Right ventricle myocardium inferior (tissue), 1 donor: ENCODE data around the gene GRID2. TPM values are rescaled to one million over a fixed set of nuclear protein-coding genes. Genes with fewer than 3 reads are reported as not detected.

Experiments used
- ATAC-seq: fragments of 200-7000 bp; cut with Tn5 transposase; one replicate; pipeline ENCODE4 v1.9.1; 2020; ENCODE audit warnings: mild to moderate bottlenecking, moderate library complexity
- DNase-seq: peaks from one replicate; pipeline ENCODE4 v3.0.0; 2021; ENCODE audit errors: missing footprints
- intact Hi-C: fragments of 100-400 bp; cut with DNase I; formaldehyde crosslinking; loops from one replicate; pipeline ENCODE4 v1.11.0; 2022
- total RNA-seq: library from RNA; stranded (reverse); fragmentation: NEBNext Ultra II Directional; extraction: Animal tissue kit (Norgen Biotek cat#: 25700); gene quantifications from one replicate; pipeline ENCODE4 v1.2.1, GENCODE V29; 2021
- donor health status: DM: no; HTN: yes; CAD: no; lungs with severe emphysema.

The GRID2 gene
- total RNA-seq, 1 donor from 2014 or later = 0.05 TPM

- intact Hi-C loops = no loop called here
- DNase-seq = no peak
- no peak for ATAC-seq
These were observed 184.7 kb downstream of the GRID2 start for GRCh38 chr4:92488496-92488895.

DNA sequence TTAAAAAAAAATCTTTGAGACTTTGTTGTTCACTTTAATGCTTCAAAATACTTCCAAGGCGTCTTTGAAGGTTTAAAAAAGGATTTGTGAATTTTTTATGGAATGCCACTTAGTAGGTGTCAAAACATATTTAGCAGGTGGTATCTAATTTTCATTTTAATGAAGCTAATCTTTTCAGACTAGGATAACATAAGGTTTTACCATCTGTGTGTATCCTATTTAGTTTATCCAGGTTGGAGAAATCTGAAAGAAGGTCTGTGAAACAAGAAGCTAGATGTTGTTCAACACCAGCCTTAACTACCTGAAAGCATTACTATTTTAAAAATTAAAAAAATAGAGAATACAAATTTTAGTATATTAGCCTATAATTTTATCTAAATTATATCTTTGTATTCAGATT lies 193.4 kb downstream of the GRID2 start:
- intact Hi-C loops = no loop called here
- DNase-seq (no peak), ATAC-seq (no peak)

DNA sequence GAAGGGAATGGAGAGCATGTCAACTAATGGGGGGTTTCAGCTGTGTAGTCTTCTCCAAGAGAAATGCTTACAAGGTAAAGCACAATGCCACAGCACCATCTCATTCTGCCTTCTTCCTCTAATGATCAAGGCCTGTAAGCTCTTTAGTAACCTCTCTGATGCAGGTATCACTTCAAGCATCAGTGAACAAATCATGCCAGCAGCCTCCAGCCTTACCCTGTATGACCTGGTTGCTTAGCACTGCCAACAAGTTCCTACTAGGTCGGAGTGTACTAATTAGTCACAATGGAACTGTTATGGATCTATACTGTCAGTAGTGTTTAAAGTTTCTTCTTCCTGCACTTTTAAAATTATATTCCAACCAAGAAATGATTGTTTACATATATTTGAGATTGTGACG lies 197.7 kb downstream of the GRID2 start:
- intact Hi-C loops = no loop called here
- DNase-seq = no peak
- ATAC-seq = no peak

DNA sequence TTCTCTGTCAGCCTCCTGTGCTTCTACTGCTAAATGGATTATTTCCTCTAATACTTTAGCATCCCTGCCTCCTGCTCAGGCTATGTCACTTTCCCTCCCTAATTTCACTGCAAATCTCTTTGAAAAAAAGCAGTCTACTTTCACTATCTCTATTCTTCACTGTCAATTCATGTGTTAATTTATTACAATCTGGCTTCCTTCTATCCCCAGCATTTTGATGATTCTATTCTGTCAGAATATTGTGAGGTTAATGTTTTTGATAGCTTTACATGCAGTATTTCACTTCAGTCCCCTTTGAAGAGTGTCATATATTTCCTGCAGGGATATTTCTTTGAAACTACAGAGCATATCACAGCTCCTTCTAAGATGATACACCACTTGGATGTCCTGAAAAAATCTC lies 203.2 kb downstream of the GRID2 start:
- intact Hi-C loops = no loop called here
- DNase-seq (no peak), ATAC-seq (no peak)

DNA sequence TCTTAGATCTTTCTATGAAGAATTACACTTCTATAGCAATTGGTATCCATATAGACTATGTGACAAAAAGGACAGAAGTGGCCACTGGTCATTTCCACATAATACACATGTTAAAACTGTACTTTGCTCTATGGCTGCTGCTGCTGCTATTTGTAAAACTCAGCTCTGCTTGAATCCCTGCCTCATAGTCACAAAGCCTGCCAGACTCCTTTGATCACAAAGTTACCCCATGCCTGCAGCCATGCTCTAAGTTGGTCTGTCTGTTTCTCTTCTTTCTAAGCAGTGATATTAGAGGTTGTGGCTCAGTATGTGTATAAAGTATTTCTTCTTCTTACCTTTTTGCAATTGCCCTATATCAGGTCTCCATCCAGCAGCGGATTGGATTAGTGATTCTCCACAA lies 210.9 kb downstream of the GRID2 start:
- ATAC-seq (no peak), DNase-seq (no peak)
- intact Hi-C loops = no loop called here

DNA sequence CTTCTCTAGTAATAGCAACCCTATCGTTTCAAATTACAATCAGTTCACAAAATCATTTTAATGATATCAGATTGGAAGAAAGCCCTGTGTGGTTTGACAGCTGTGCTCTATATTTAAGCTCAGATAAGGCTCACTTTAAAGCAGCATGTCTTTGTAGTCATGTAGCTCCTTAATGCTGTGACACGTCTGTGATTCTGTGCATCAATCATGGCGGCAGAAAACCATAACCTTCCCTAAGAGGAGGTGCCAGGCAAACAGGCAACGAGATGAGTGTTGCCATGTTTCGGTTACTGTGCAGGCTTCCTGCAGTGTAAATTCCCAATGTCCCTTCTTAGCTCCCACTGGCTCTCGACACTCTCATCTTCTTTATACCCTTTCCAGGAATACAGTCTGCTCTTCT lies 212.7 kb downstream of the GRID2 start:
- no peak for DNase-seq
- intact Hi-C loops = no loop called here
- ATAC-seq = no peak

DNA sequence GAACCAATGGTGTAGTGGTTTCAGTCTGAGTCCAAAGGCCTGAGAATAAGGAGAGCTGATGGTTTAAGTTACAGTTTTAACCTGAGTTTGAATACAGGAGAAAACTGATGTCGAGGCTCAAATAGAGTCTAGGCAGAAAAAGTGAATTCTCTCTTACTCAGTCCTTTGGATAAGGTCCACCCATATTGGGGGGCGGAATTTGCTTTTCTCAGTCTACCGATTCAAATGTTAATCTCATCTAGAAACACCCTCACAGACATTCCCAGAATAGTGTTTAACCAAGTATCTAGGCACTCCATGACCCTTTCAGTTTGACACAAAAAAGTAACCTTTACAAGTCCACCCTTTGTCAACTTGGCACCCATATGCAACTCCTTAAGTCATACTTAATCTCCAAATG lies 216.0 kb downstream of the GRID2 start:
- no peak for ATAC-seq
- intact Hi-C loops = no loop called here

GRCh38 chr4:92520563-92520962 lies 216.8 kb downstream of the GRID2 start:
- ATAC-seq = no peak
- no peak for DNase-seq
- intact Hi-C loops = no loop called here

More for the DNA sequence above, 216.0 kb downstream of the GRID2 start:
- no peak for DNase-seq

GRCh38 chr4:92521941-92522340 lies 218.2 kb downstream of the GRID2 start:
- intact Hi-C loops = no loop called here
- DNase-seq (no peak), ATAC-seq (no peak)

GRCh38 chr4:92522356-92522755 lies 218.6 kb downstream of the GRID2 start:
- no peak for ATAC-seq
- intact Hi-C loops = no loop called here
- no peak for DNase-seq

DNA sequence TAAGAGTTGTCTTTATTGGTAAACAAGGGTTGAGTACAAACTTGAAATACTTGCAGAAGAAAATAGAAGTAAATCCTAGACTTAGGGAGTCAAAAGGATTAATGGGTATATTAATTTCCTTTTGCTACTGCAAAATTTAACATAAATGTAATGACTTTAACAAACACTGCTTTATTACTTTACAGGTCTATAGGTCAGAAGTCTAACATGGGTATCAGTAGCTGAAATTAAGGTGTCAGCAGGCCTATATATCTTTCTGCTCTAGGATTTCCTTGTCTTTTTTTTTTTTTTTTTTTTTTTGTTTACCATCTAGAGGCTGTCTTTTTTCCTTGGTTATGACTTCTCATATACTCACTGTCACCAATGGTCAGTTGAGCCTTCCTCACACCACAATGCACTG lies 220.4 kb downstream of the GRID2 start:
- intact Hi-C loops = no loop called here
- ATAC-seq = no peak
- no peak for DNase-seq

DNA sequence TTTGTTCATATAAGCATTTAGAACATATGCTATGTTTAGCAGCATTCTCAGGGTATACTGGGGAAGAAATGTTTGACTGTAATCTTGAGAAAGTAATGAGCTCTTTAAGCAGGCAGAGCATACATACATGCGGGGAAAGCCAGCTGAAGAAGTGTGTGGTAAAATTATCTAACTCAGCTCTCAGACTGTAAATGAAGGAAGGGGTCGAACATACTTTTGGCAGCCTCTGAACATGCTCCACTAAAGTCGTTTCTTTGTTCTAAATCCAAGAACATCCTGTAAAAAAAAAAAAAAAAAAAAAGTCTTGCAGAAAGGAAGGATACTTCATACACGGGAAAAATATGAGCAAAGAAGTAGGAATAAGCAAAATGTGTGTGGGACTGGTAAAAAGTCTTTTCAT lies 224.8 kb downstream of the GRID2 start:
- DNase-seq (no peak), ATAC-seq (no peak)
- intact Hi-C loops = no loop called here

GRCh38 chr4:92529510-92529909 lies 225.7 kb downstream of the GRID2 start:
- DNase-seq (no peak), ATAC-seq (no peak)
- intact Hi-C loops = no loop called here

DNA sequence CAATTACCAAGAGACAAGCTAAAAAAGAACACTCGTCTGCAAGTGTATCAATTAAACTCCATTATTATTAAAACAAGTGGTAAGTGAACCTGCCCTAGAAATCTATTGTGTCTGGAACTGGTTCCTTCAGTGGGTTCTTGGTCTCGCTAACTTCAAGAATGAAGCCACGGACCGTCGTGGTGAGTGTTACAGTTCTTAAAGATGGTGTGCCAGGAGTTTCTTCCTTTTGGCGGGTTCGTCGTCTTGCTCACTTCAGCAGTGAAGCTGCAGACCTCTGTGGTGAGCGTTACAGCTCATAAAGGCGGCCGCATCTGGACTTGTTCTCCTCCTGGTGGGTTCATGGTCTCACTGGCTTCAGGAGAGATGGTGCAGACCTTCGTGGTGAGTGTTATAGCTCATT lies 231.8 kb downstream of the GRID2 start:
- ATAC-seq (no peak), DNase-seq (no peak)
- intact Hi-C loops = no loop called here

GRCh38 chr4:92551616-92552015 lies 247.8 kb downstream of the GRID2 start:
- no peak for DNase-seq
- no peak for ATAC-seq
- intact Hi-C loops = no loop called here

DNA sequence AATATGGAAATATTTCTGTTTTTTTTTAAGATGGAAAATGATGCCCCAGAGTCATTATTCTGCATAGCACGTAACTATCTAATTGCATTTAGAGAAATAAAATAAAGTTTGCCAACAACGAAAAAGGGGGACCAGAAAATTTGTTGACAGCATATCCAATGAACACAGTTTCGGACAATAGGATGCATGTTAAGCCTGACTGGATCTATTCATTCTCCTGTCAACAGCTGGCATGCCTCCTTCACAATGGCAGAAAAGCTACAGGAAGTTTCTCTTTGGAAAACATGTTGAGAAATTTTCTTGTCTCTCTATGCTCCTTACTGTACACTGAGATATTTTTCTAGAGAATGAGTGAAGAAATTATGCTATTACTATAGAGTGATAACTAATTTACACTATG lies 262.5 kb downstream of the GRID2 start:
- no peak for DNase-seq
- no peak for ATAC-seq
- intact Hi-C loops = no loop called here

DNA sequence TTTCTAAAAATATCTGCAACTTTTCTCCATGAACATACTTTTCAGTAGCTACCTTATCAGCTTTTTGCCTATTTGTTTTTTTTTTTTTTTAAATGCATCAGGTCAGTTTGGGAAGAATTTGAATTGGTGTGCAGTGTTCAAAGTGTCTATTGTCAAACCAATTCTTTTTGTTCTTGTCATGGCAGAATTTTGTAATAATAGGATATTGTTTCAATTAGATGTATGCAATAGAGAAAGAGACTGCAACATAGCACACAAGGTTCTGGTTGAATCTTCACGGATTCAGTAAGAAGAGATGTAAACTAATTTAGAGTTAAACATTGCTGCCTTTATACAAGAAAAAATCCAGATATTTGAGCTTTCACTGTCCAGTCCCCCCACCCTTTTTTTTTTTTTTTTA lies 277.1 kb downstream of the GRID2 start:
- intact Hi-C loops = no loop called here
- ATAC-seq (no peak), DNase-seq (no peak)

- no peak for ATAC-seq
- intact Hi-C loops = no loop called here
- no peak for DNase-seq
These were observed 295.3 kb downstream of the GRID2 start for GRCh38 chr4:92599044-92599443.

- ATAC-seq (no peak), DNase-seq (no peak)
- intact Hi-C loops = no loop called here
These were observed 296.9 kb downstream of the GRID2 start for GRCh38 chr4:92600638-92601037.

DNA sequence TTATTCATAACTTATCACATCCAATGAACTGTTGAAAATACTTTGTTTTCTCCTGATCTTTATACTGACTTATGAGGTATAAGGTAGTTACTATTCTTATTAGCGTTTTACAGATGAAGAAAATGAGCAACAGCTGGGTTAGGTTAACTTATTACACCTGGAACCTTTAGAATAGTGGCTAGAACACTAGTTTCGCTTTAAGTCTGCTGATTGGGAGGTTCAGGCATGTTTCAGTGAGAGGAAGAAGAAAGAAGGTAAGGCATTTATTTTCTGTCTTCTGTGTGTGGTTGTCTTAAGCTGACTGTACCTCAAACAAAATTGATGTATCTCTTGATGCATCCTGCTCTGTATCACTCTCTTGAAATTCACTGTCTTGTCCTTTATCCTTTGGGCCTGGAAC lies 302.5 kb downstream of the GRID2 start:
- intact Hi-C loops = no loop called here
- no peak for DNase-seq
- no peak for ATAC-seq

- intact Hi-C loops = no loop called here
- DNase-seq (no peak), ATAC-seq (no peak)
These were observed 311.3 kb downstream of the GRID2 start for GRCh38 chr4:92615049-92615448.

GRCh38 chr4:92618968-92619367 lies 315.2 kb downstream of the GRID2 start:
- ATAC-seq (no peak), DNase-seq (no peak)
- intact Hi-C loops = no loop called here
